Hair follicular keratinocyte (primary cell): ENCODE data around the gene SLIT1. TPM values are rescaled to one million over a fixed set of nuclear protein-coding genes. Genes with fewer than 3 reads are reported as not detected.

Source experiments
- total RNA-seq: library from RNA; depleted of rRNA; stranded (reverse); fragments of >200 nt; gene quantifications from 2 replicates; pipeline ENCODE4 v1.2.3, GENCODE V29; 2015

SLIT1 gene
- not detected in 2 replicates for total RNA-seq

DNA sequence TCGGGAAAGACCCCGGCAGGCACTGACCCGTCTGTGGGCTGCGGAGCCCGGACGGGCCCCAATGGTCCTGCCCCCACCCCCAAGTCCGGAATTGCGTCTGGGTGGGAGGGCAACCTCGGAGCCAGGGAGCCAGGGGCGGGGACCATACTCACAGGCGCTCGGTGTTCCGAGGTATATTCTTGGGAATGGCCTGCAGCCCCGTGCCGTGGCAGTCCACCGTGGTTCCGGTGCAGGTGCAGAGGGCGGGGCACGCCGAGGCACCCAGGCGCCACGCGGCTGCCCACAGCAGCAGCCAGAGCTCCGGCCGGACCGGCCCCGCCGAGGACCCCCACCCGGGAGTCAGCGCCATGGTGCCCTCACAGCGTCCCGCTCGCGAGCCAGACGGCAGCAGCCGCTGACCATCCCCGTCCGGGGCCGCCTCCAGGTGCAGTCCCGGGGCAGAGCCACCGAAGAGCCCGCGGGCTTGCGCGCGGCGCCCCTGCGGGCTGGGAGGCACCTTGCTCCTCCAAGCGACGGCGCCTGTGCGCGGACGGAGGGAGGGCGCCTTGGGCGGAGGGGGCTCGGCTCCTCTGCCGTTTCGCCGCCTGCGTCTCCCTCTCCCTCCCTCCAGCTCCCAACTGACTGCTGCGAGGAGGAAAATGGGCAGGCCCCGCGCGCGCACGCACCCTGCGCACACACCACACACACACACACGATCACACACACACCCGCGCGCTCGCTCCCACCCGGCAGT is at the start of gene SLIT1:
Gene SLIT1, minus strand, starts transcription at position 634 of the 733 bp plus-strand sequence. Its CDS starts 285 bp downstream, at position 349.

Other genes starting within 250 kb of the SLIT1 start
- gene ARHGAP19, start 106.7 kb upstream of the SLIT1 start, total RNA-seq: 5.8 and 11.6 TPM in 2 replicates
- gene FRAT1, start 133.3 kb upstream of the SLIT1 start, total RNA-seq: 0.27 and 1.6 TPM in 2 replicates
- gene FRAT2, start 148.8 kb upstream of the SLIT1 start, total RNA-seq: 9.1 and 10.2 TPM in 2 replicates
- 24.8 and 27.3 TPM in 2 replicates for gene RRP12, start 215.4 kb upstream of the SLIT1 start, total RNA-seq
- gene PGAM1, start 240.2 kb upstream of the SLIT1 start, total RNA-seq: 506 and 725 TPM in 2 replicates